ENCODE results near the gene EPS8L2. TPM values are rescaled to one million over a fixed set of nuclear protein-coding genes. Genes with fewer than 3 reads are reported as not detected.

Gene EPS8L2
- total RNA-seq, 1 donor from 2014 or later: 2.6 TPM

GRCh38 chr11:721741-722345 lies 15.8 kb downstream of the EPS8L2 start:
- Mint-ChIP-seq H3K27me3 (ENCODE audit: low read depth) (peaks cover 69% of the 10 kb centered on the region), H3K4me3 (no peak overlapping the region), H3K4me1 (no peaks in the 10 kb centered on the region), H3K9me3 (no peaks in the 10 kb centered on the region), H3K36me3 (ENCODE audit: low read depth) (no peaks in the 10 kb centered on the region), H3K27ac (ENCODE audit: unreplicated experiment) (no peak overlapping the region)
- no peak for DNase-seq (ENCODE audit: low read depth, low spot score)
- no peak for TF ChIP-seq CTCF (conservative IDR thresholded peaks at IDR 0.05)

- no peak for TF ChIP-seq CTCF (conservative IDR thresholded peaks at IDR 0.05)
- Mint-ChIP-seq H3K27ac (ENCODE audit: unreplicated experiment) (no peak overlapping the region), H3K9me3 (no peaks in the 10 kb centered on the region), H3K27me3 (ENCODE audit: low read depth) (peaks cover 72% of the 10 kb centered on the region), H3K4me1 (no peaks in the 10 kb centered on the region), H3K36me3 (ENCODE audit: low read depth) (no peaks in the 10 kb centered on the region), H3K4me3 (no peak overlapping the region)
- no peak for DNase-seq (ENCODE audit: low read depth, low spot score)
Measured at GRCh38 chr11:722346-722811, 16.3 kb downstream of the EPS8L2 start.

GRCh38 chr11:723120-723883 lies 17.3 kb downstream of the EPS8L2 start:
- Mint-ChIP-seq H3K27me3 (ENCODE audit: low read depth) (peaks cover 70% of the 10 kb centered on the region), H3K9me3 (no peaks in the 10 kb centered on the region), H3K4me3 (peak overlapping the region; percentile 54), H3K4me1 (no peaks in the 10 kb centered on the region), H3K27ac (ENCODE audit: unreplicated experiment) (no peak overlapping the region), H3K36me3 (ENCODE audit: low read depth) (no peaks in the 10 kb centered on the region)
- DNase-seq (ENCODE audit: low read depth, low spot score): no peak
- peak; percentile 72 for TF ChIP-seq CTCF (conservative IDR thresholded peaks at IDR 0.05)

- no peak for TF ChIP-seq CTCF (conservative IDR thresholded peaks at IDR 0.05)
- Mint-ChIP-seq H3K27me3 (ENCODE audit: low read depth) (peaks cover 65% of the 10 kb centered on the region), H3K36me3 (ENCODE audit: low read depth) (no peaks in the 10 kb centered on the region), H3K9me3 (no peaks in the 10 kb centered on the region), H3K4me3 (no peak overlapping the region), H3K27ac (ENCODE audit: unreplicated experiment) (no peak overlapping the region), H3K4me1 (no peaks in the 10 kb centered on the region)
- DNase-seq (ENCODE audit: low read depth, low spot score): no peak
Measured at GRCh38 chr11:724049-724777, 18.2 kb downstream of the EPS8L2 start.

GRCh38 chr11:724778-725386 lies 18.9 kb downstream of the EPS8L2 start:
- peaks cover 6% of the 10 kb centered on the region for H3K4me1 Mint-ChIP-seq
- H3K36me3 Mint-ChIP-seq (ENCODE audit: low read depth): no peaks in the 10 kb centered on the region
- no peak for DNase-seq (ENCODE audit: low read depth, low spot score)
- no peaks in the 10 kb centered on the region for H3K9me3 Mint-ChIP-seq
- no peak overlapping the region for H3K27ac Mint-ChIP-seq (ENCODE audit: unreplicated experiment)
- H3K27me3 Mint-ChIP-seq (ENCODE audit: low read depth): peaks cover 64% of the 10 kb centered on the region
- no peak for TF ChIP-seq CTCF (conservative IDR thresholded peaks at IDR 0.05)
- H3K4me3 Mint-ChIP-seq: no peak overlapping the region
